ENCODE results near the gene ZNF277.

Gene ZNF277

GRCh38 chr7:112347088-112347487 lies 140.6 kb downstream of the ZNF277 start:
- peaks cover 13% of the 10 kb centered on the region in 2 experiments for H3K36me3 ChIP-seq (ENCODE audit: control insufficient read depth in 2 of 2, insufficient read depth in 1 of 2, low read length in 2 of 2)
- H3K9me3 ChIP-seq (ENCODE audit: control insufficient read depth, insufficient read depth, low read depth, low read length) = no peaks in the 10 kb centered on the region
- peaks cover 4% of the 10 kb centered on the region; the same call in 1 of the 2 replicates for H3K4me1 ChIP-seq (ENCODE audit: control insufficient read depth, insufficient read depth, low read length)
- CTCF ChIA-PET = interaction anchor here (1.4 kb wide), 1 partner anchor 492 kb away, joined by 3 read pairs; no protein-coding TSS in a partner anchor
- no peak overlapping the region for H3K27ac ChIP-seq (ENCODE audit: extremely low read depth, low read depth, low read length)
- POLR2A ChIA-PET = no interaction called here
- no peak overlapping the region for H3K4me3 ChIP-seq (ENCODE audit: low read depth, low read length)
- TF ChIP-seq ZNF354C (tag by site-specific recombination; IDR thresholded peaks at IDR 0.05; ENCODE audit: borderline replicate concordance, low read depth) (no peak), BCL11B (tag by site-specific recombination; IDR thresholded peaks at IDR 0.05; ENCODE audit: low read depth) (no peak), ZNF350 (tag by site-specific recombination; IDR thresholded peaks at IDR 0.05) (no peak), SCRT1 (tag by site-specific recombination; IDR thresholded peaks at IDR 0.05; ENCODE audit: borderline replicate concordance) (no peak), AEBP2 (tag by site-specific recombination; IDR thresholded peaks at IDR 0.05; ENCODE audit: borderline replicate concordance) (no peak), ZBTB11 (tag by site-specific recombination; conservative IDR thresholded peaks at IDR 0.05; ENCODE audit: low read depth) (no peak), TCF7L2 (IDR thresholded peaks at IDR 0.05; ENCODE audit: borderline replicate concordance, low read depth, low read length) (no peak), ZNF837 (tag by site-specific recombination; IDR thresholded peaks at IDR 0.05) (no peak), ZNF324 (tag by site-specific recombination; IDR thresholded peaks at IDR 0.05) (no peak)

GRCh38 chr7:112350585-112350984 lies 144.1 kb downstream of the ZNF277 start:
- Histone ChIP-seq H3K9me3 (ENCODE audit: control insufficient read depth, insufficient read depth, low read depth, low read length) (no peaks in the 10 kb centered on the region), H3K36me3 (ENCODE audit: control insufficient read depth in 2 of 2, insufficient read depth in 1 of 2, low read length in 2 of 2) (no peaks in the 10 kb centered on the region), H3K4me1 (ENCODE audit: control insufficient read depth, insufficient read depth, low read length) (peaks cover 4% of the 10 kb centered on the region; the same call in 1 of the 2 replicates), H3K4me3 (ENCODE audit: low read depth, low read length) (no peak overlapping the region), H3K27ac (ENCODE audit: extremely low read depth, low read depth, low read length) (no peak overlapping the region)
- POLR2A ChIA-PET = no interaction called here
- no peak for TF ChIP-seq ZNF19 (tag by site-specific recombination; IDR thresholded peaks at IDR 0.05; ENCODE audit: low read depth)
- peak; percentile 32; the same call in 1 of the 2 replicates for TF ChIP-seq PRDM6 (tag by site-specific recombination; IDR thresholded peaks at IDR 0.05)
- peak; percentile 64 for TF ChIP-seq OSR2 (tag by site-specific recombination; IDR thresholded peaks at IDR 0.05)
- CTCF ChIA-PET = no interaction called here

GRCh38 chr7:112356596-112356995 lies 150.1 kb downstream of the ZNF277 start:
- Histone ChIP-seq H3K9me3 (ENCODE audit: control insufficient read depth, insufficient read depth, low read depth, low read length) (no peaks in the 10 kb centered on the region), H3K4me1 (ENCODE audit: control insufficient read depth, insufficient read depth, low read length) (no peaks in the 10 kb centered on the region), H3K27ac (ENCODE audit: extremely low read depth, low read depth, low read length) (no peak overlapping the region), H3K36me3 (ENCODE audit: control insufficient read depth in 2 of 2, insufficient read depth in 1 of 2, low read length in 2 of 2) (no peaks in the 10 kb centered on the region), H3K4me3 (ENCODE audit: low read depth, low read length) (no peak overlapping the region)
- CTCF ChIA-PET = interaction anchor here (0.6 kb wide), 1 partner anchor 28 kb away, joined by 4 read pairs; no protein-coding TSS in a partner anchor
- POLR2A ChIA-PET = no interaction called here
- no peak for TF ChIP-seq FEZF1 (tag by site-specific recombination; IDR thresholded peaks at IDR 0.05)
- no peak for TF ChIP-seq SETDB1 (IDR thresholded peaks at IDR 0.05; ENCODE audit: insufficient read length, low read length)
- no peak for TF ChIP-seq ZNF202 (tag by site-specific recombination; IDR thresholded peaks at IDR 0.05; ENCODE audit: borderline replicate concordance)
- no peak for TF ChIP-seq ZNF138 (tag by site-specific recombination; IDR thresholded peaks at IDR 0.05; ENCODE audit: borderline replicate concordance)
- TF ChIP-seq ZNF174 (tag by site-specific recombination; IDR thresholded peaks at IDR 0.05) = no peak
- no peak for TF ChIP-seq PRDM4 (tag by site-specific recombination; IDR thresholded peaks at IDR 0.05)
- TF ChIP-seq ZNF830 (tag by site-specific recombination; IDR thresholded peaks at IDR 0.05; ENCODE audit: low read depth) = no peak
- TF ChIP-seq ZNF132 (tag by site-specific recombination; IDR thresholded peaks at IDR 0.05; ENCODE audit: borderline replicate concordance) = no peak
- TF ChIP-seq ZNF311 (tag by site-specific recombination; IDR thresholded peaks at IDR 0.05; ENCODE audit: borderline replicate concordance) = no peak
- TF ChIP-seq ZNF585B (tag by site-specific recombination; IDR thresholded peaks at IDR 0.05) = no peak
- TF ChIP-seq ZNF48 (tag by site-specific recombination; IDR thresholded peaks at IDR 0.05) = no peak
